ENCODE measurements around the gene SPAG17.

SPAG17 gene

DNA sequence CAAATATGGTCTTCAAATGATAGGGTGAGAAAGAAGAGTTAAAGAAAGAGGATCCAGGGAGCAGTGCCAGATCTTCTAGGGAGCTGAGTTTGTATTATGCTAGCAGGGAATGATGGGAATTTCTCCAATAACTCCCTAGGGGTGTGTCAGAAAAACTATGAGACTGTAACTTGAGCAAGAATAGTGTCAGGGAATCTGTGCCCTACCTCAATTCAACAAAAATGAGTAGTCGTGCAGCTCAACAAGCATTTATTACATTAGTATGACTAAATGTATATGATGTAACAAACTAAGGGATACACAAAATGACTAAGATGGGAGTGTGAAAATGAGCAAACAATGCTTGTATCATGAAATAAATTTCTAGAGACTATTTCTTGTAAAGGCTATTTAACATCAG is 24.2 kb downstream of the SPAG17 start:
- no peak for DNase-seq (ENCODE audit: low spot score)

- DNase-seq (ENCODE audit: low spot score), result no peak
Observed at GRCh38 chr1:118159569-118159968, 25.5 kb downstream of the SPAG17 start.

GRCh38 chr1:118158924-118159323 is 26.1 kb downstream of the SPAG17 start:
- DNase-seq (ENCODE audit: low spot score), result no peak

DNA sequence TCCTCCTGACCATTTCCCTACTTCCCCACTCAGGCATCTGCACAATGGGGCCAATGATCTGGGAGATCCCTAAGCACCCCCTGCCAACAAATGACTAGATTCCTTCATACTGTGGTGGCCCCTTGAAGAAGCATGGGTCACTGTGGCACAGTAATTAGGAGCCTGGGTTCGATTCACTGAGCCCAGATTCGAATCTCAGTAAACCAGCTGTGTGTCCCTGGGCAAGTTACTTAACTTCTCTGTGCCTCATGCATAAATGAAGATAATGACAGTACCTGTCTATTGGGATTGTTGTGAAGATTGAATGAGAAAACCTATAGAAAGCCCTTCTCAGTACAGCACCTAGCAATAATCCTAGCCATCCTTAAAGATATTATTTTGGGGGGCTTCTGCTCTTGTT is 27.5 kb downstream of the SPAG17 start:
- DNase-seq (ENCODE audit: low spot score), result no peak

DNA sequence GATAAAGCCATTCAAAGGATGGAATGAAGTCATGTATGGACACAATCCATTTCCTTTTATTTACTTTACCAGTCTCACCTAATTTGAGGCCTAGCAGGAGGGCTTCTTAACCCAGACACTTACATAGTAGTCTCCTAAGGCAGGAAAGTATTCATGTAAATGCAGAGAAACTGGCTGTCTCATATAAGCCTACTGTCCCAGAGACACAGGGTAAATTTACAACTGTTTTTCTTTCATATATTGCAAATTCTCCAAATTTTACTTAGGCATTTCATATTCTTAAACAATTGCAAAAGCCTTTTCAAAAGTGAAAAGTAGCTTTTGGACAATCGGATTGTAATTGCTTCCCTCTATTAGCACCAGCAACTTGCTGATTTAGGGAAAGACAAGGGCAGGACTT is 29.9 kb downstream of the SPAG17 start:
- DNase-seq (ENCODE audit: low spot score), result no peak

- peak; percentile 22 for DNase-seq (ENCODE audit: low spot score)
Observed at GRCh38 chr1:118154220-118154619, 30.8 kb downstream of the SPAG17 start.

- DNase-seq (ENCODE audit: low spot score), result peak; percentile 71
Observed at GRCh38 chr1:118151312-118151937, 33.6 kb downstream of the SPAG17 start.

DNA sequence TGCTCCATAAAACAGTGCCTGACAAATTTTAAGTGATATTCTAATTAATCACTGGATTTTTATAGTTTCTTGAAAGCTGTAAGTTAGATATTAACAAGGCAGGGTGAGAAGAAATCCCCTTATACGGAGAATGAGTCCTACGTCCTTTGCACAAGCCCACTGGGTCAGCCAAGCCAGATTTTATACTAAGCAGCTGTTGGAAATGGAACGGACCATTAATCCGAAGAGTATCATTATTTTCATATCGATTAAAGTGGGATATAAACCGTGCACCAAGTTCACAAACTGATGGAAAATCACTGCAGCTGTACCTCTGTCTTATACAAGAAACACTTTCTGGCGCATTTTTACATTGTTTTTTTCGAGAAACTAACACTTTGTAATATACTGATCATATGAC is 35.2 kb downstream of the SPAG17 start:
- DNase-seq (ENCODE audit: low spot score), result no peak

DNA sequence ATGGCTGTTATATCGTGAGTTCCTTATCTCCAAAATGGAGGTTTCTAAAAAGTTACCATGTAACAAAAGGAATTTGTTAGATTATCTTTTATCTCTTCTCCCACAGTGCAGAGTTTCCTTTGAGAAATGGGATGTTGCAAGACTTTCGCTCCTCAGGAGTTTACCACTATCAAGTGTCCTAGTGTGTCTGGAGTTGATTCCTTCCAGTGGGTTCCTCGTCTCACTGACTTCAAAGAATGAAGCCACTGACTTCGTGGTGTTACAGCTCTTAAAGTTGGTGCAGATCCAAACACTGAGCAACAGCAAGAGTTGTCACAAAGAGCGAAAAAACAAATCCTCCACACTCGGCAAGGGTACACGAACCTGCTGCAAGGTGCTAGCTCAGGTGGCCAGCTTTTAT is 37.0 kb downstream of the SPAG17 start:
- no peak for DNase-seq (ENCODE audit: low spot score)

DNA sequence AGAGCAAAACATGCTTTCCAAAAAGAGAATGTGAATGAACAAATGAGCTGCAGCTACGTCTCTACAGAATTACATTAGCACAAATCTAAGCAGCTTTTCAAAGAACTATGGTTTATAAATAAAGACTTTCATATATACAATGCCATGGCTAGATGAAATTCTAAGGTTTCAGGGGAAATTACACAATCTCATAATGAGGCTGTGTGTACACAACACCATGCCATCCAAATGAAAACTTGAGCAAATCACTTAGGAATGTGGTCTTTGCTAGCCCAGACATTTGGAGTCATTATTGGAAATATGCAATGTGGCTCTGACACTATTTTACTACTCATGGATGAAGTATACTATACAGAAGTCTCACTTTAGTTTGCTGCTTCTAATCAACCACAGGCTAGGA is 37.5 kb downstream of the SPAG17 start:
- no peak for DNase-seq (ENCODE audit: low spot score)

DNA sequence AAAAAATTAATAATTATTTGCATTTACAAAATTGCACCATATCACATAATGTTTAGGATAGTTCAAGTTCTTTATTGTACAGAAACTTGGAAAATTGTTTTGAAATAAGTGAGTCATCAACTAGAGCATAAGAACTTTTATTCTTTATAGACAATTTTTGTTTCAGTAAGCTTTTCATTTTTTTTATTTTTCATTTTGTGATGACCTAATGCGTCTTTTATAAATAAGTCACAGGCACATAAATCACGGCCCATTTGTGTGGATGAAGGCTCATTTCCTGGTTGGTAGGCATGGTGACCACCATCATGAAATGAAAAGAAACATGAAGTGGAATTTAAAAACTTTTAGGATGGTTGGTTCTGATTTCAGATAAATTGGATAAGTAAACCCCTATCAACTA is 39.3 kb downstream of the SPAG17 start:
- no peak for DNase-seq (ENCODE audit: low spot score)

DNA sequence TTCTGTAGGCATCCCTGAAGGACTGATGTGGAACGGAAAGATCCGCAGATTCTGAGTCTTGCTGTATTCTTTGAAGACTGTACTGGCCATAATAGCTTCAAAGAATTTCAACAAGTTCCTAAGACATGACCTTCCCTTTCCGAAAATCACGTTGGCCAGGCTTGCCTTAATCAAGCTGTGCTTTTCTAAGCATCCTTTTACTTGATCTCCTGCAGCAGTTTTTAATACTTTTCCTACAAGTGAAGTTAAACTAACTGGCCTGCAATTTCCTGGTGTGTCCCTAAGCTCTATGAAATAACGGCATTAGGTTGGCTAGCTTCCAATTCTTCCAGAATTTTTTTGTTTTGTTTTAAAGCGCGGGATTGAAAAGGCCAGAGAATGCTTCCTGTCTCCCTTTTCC is 40.3 kb downstream of the SPAG17 start:
- DNase-seq (ENCODE audit: low spot score), result no peak

DNA sequence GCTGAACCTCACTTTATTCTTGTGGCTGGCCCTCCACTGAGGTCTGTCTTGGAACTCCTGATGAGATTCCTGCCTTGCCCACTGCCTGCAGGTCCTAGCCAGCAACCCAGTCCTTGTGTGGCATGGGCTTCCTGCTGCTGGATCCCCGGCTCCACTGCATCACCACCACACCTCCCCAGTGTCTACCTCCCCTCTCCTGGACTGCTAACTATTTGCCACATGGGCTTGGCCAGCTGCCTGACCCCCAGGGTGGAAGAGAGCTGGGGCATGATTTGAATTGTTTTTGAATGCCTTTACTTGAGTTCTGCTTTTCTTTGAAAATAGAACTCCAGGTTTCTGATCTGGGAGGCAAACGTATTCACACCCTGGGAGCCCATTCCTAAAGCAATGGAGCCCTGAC is 41.2 kb downstream of the SPAG17 start:
- no peak for DNase-seq (ENCODE audit: low spot score)

GRCh38 chr1:118143121-118143520 is 41.9 kb downstream of the SPAG17 start:
- no peak for DNase-seq (ENCODE audit: low spot score)

GRCh38 chr1:118142546-118142945 is 42.5 kb downstream of the SPAG17 start:
- no peak for DNase-seq (ENCODE audit: low spot score)

- DNase-seq (ENCODE audit: low spot score), result no peak
Observed at GRCh38 chr1:118137900-118138299, 47.1 kb downstream of the SPAG17 start.

DNA sequence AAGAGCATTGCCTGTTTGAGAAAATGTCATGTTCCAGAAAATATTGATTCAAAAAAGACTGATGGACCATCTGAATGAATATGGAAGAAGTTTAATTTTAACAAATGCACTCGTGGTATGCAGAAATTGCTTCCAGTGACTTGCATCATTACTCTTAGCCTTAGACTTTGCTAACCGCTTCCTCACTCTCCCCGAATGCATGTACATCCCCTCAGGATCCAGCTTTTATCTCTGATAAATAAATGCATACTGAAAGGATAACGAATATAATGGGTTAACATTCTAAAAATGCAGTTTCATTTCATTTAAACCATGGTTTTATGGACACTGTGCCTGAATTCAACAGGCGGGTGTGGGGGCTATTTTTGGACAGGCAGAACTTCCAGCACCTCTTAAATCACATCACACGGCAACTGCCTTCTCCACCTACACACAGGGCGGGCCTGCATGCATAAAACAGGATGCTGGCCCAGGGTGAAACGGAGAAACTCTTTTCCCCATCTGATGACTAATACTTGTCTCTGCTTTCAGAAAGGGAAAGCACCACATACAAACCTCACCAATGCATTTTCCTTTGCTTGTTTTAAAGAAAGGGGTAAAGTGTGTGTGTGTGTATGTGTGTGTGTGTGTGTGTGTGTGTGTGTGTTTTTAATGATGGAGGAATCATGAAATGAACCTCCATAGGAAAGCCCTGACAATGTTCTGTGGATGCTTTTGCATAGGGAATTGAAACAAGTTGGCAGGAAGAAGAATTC is 48.7 kb downstream of the SPAG17 start:
- no peak for DNase-seq (ENCODE audit: low spot score)

GRCh38 chr1:118132000-118132399 is 53.0 kb downstream of the SPAG17 start:
- no peak for DNase-seq (ENCODE audit: low spot score)

DNA sequence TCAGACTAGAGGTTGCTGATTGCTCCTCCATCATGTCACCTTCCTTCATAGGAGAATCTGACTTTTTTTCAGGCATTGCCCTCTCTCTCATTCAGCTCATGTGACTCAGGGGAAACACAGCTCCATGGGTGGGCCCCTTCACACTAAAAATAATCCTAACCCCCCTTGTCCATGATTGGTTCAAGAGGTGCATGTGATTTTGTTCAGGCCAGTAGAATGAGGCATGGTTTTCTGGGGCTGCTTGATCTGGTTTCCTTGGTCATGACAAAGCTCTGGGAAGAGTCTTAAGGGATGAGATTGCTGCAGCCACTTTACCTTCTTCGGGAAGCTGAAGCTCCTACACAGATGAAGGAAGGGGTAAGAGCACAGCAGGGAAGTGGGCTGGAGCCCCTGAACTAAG is 56.3 kb downstream of the SPAG17 start:
- no peak for DNase-seq (ENCODE audit: low spot score)

- no peak for DNase-seq (ENCODE audit: low spot score)
Observed at GRCh38 chr1:118124064-118124463, 61.0 kb downstream of the SPAG17 start.

- DNase-seq (ENCODE audit: low spot score), result no peak
Observed at GRCh38 chr1:118123116-118123839, 61.8 kb downstream of the SPAG17 start.

- no peak for DNase-seq (ENCODE audit: low spot score)
Observed at GRCh38 chr1:118122234-118123004, 62.6 kb downstream of the SPAG17 start.

Measured in NAMALWA (cell line).